ENCODE results near the gene MPPED1.

DNA sequence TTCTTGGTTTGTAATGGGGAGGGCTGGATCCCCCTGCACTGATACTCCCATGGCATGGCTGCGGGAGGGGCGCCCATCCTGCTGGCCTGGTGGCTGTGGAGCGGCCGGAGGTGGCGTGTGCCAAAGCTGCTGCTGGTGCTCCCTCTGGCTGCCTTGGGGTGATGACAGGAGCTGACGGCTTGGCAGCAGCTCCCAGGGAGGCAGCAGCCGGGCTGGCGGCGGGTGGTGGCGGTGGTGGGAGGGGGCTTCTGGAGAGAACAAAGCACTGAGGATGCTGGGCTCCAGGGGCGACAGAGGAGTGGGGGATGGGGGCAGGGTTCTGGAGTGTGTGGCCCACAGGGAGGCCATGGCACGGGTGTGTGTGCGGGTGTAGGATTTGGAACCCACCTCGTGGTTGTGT, 11.4 kb upstream of the MPPED1 start:
- TF ChIP-seq, protein P1, sequence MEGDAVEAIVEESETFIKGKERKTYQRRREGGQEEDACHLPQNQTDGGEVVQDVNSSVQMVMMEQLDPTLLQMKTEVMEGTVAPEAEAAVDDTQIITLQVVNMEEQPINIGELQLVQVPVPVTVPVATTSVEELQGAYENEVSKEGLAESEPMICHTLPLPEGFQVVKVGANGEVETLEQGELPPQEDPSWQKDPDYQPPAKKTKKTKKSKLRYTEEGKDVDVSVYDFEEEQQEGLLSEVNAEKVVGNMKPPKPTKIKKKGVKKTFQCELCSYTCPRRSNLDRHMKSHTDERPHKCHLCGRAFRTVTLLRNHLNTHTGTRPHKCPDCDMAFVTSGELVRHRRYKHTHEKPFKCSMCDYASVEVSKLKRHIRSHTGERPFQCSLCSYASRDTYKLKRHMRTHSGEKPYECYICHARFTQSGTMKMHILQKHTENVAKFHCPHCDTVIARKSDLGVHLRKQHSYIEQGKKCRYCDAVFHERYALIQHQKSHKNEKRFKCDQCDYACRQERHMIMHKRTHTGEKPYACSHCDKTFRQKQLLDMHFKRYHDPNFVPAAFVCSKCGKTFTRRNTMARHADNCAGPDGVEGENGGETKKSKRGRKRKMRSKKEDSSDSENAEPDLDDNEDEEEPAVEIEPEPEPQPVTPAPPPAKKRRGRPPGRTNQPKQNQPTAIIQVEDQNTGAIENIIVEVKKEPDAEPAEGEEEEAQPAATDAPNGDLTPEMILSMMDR (IDR thresholded peaks at IDR 0.05) = no peak
- no peak for TF ChIP-seq POLR2AphosphoS5 (IDR thresholded peaks at IDR 0.05)
- no peak for TF ChIP-seq POLR2A (IDR thresholded peaks at IDR 0.05)

All from upper lobe of left lung (tissue), 4 donors.